ENCODE measurements around the gene MUC3A. TPM values are rescaled to one million over a fixed set of nuclear protein-coding genes. Genes with fewer than 3 reads are reported as not detected.

Gene MUC3A
- total and polyA plus RNA-seq, 8 donors = 0.45 to 527 (median 0.97) TPM

DNA sequence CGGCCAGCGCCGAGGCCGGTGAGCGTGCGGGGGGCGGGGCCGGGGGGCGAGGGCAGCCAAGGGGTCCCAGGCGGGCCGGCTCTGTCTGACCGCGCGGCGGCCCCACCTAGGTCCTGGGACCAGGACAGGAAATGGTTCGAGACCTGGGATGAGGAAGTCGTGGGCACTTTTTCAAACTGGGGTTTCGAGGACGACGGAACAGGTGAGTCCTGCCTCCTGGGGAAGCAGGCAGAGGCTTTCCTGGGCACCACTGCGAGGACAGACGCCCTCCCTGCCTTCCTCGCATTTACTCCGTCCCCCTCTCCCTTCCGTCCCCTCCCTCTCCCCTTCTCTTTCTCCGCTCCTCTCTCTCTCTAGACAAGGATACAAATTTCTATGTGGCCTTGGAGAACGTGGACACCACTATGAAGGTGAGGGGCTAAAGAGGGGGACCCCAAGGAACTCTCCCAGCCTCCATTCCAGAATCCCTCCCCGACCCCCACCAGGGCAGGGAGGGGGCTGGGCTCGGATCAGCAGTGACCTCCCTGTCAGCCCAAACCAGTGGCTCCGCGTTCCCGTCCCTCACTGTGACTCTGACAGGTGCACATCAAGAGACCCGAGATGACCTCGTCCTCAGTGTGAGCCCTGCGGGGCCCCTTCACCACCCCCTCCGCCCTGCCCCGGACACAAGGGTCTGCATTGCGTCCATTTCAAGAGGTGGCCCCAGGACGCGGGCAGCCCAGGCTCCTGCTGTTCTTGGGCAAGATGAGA is 17.4 kb downstream of the MUC3A start:
- Histone ChIP-seq H3K9me3 (no peaks in the 10 kb centered on the region), H3K27me3 (peaks cover 27 to 93% (median 60%) of the 10 kb centered on the region in 3 donors), H3K27ac (no peak overlapping the region), H3K36me3 (no peaks in the 10 kb centered on the region), H3K4me1 (peaks cover 15 to 22% (median 20%) of the 10 kb centered on the region in 4 donors), H3K4me3 (peak overlapping the region; percentile 21 to 50 (median 36))
- intact Hi-C loops (cut with DNase I; ENCODE audit: low total_unique reads) = no loop called here
- DNase-seq = peak in 1 of 2 donors; percentile 19
- TF ChIP-seq, protein P1, sequence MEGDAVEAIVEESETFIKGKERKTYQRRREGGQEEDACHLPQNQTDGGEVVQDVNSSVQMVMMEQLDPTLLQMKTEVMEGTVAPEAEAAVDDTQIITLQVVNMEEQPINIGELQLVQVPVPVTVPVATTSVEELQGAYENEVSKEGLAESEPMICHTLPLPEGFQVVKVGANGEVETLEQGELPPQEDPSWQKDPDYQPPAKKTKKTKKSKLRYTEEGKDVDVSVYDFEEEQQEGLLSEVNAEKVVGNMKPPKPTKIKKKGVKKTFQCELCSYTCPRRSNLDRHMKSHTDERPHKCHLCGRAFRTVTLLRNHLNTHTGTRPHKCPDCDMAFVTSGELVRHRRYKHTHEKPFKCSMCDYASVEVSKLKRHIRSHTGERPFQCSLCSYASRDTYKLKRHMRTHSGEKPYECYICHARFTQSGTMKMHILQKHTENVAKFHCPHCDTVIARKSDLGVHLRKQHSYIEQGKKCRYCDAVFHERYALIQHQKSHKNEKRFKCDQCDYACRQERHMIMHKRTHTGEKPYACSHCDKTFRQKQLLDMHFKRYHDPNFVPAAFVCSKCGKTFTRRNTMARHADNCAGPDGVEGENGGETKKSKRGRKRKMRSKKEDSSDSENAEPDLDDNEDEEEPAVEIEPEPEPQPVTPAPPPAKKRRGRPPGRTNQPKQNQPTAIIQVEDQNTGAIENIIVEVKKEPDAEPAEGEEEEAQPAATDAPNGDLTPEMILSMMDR (IDR thresholded peaks at IDR 0.05) = peak in 1 of 7 experiments; percentile 3
- no peak for TF ChIP-seq EP300 (IDR thresholded peaks at IDR 0.05)
- WGBS, 5 donors = 9 to 15% (median 10%) methylated on average over 36 to 40 of the region's 40 CpGs

DNA sequence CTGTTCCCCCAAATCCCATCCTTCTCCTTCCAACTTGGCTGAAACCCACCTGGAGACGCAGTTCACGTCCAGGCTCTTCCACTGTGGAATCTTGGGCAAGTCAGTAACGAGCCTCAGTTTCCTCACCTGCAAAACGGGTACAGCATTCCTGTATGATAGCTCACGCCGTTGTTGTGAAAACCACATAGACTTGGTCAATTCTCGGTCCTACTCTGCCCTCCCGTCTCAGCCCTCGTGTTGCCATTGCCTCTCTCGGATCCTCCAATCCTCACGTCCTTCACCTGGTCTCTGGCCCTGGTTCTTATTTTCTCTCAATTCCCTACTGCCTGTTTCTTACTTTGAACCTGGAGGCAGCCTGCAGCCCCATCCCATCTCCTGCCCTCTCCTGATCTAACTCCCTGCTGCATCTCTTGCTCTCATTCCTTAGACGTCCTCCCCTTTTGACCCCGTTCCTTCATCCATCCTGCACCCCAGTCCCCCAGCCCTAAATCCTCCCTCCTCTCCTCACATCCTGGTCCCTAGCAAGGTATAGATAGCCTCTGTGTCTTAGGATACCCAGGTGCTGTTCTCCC is 18.0 kb downstream of the MUC3A start:
- DNase-seq = no peak
- H3K27me3 ChIP-seq = peaks cover 27 to 97% (median 60%) of the 10 kb centered on the region in 3 donors

DNA sequence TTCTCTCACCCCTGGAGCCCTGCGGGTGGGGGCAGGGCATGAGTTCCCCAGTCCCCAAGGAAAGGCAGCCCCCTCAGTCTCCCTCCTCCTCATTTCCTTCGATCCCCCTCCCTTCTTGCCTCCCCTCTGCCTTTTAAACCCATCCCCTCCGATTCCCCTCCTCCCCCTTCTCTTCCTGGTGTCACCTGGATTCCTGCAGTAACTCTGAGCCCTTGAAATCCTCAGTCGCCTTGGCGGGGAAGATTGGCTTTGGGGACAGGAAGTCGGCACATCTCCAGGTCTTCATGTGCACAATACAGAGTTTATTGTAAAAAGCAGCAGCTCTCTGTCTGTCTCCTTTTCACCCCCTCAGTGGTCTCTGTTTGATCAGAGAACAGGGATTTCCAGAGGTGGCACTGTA is 18.7 kb downstream of the MUC3A start:
- Histone ChIP-seq H3K4me3 (no peak overlapping the region), H3K27me3 (peaks cover 27 to 97% (median 56%) of the 10 kb centered on the region in 3 donors), H3K36me3 (no peaks in the 10 kb centered on the region), H3K27ac (no peak overlapping the region), H3K4me1 (peaks cover 15 to 22% (median 20%) of the 10 kb centered on the region in 4 donors), H3K9me3 (no peaks in the 10 kb centered on the region)
- 7 to 18% (median 12%) methylated on average over 5 to 6 of the region's 6 CpGs for WGBS, 5 donors
- intact Hi-C loops (cut with DNase I; ENCODE audit: low total_unique reads) = no loop called here
- DNase-seq = peak in 1 of 2 donors; percentile 36
- no peak for TF ChIP-seq EP300 (IDR thresholded peaks at IDR 0.05)
- TF ChIP-seq, protein P1 (IDR thresholded peaks at IDR 0.05) = no peak

More for the DNA sequence above, 18.0 kb downstream of the MUC3A start:
- Histone ChIP-seq H3K4me3 (no peak overlapping the region), H3K27ac (no peak overlapping the region), H3K4me1 (peaks cover 15 to 22% (median 20%) of the 10 kb centered on the region in 4 donors), H3K36me3 (no peaks in the 10 kb centered on the region), H3K9me3 (no peaks in the 10 kb centered on the region)
- no peak for TF ChIP-seq EP300 (IDR thresholded peaks at IDR 0.05)
- TF ChIP-seq, protein P1 (IDR thresholded peaks at IDR 0.05) = no peak
- no peak for TF ChIP-seq POLR2AphosphoS5 (IDR thresholded peaks at IDR 0.05)
- no peak for TF ChIP-seq POLR2A (IDR thresholded peaks at IDR 0.05)
- intact Hi-C loops (cut with DNase I; ENCODE audit: low total_unique reads) = no loop called here
- 46 to 52% (median 47%) methylated on average over 13 of the region's 13 CpGs for WGBS, 5 donors

DNA sequence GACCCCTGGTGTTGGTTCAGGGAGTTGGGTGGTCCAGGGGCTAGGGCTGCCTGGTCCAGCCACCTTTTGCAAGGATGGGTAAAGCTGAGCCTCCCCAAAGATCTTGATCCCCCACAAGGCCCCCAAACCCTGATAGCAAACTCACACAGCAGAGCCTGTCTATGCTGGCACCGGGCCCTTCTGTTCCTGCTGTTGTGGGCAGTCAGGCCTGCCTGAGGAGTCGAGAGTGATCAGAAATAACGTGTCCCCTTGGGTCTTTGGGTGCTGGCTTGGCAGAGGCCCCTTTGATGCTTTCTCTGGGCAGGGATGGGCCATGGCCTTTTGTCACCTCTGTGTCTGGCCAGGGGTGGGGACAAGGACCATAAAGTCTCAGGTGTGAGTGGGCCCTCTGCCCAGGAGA is 19.3 kb downstream of the MUC3A start:
- no peak for TF ChIP-seq EP300 (IDR thresholded peaks at IDR 0.05)
- TF ChIP-seq POLR2A (IDR thresholded peaks at IDR 0.05) = no peak
- TF ChIP-seq POLR2AphosphoS5 (IDR thresholded peaks at IDR 0.05) = no peak
- TF ChIP-seq, protein P1 (IDR thresholded peaks at IDR 0.05) = no peak
- H3K4me1 ChIP-seq = peaks cover 15 to 22% (median 20%) of the 10 kb centered on the region in 4 donors
- H3K9me3 ChIP-seq = no peaks in the 10 kb centered on the region
- H3K4me3 ChIP-seq = no peak overlapping the region
- intact Hi-C loops (cut with DNase I; ENCODE audit: low total_unique reads) = no loop called here
- no peak overlapping the region for H3K27ac ChIP-seq
- DNase-seq = no peak
- H3K36me3 ChIP-seq = no peaks in the 10 kb centered on the region
- WGBS, 5 donors = 7 to 19% (median 10%) methylated on average over 3 of the region's 3 CpGs
- H3K27me3 ChIP-seq = peaks cover 23 to 93% (median 52%) of the 10 kb centered on the region in 3 donors
